Measurements from ENCODE around the gene ZNF524.

DNA sequence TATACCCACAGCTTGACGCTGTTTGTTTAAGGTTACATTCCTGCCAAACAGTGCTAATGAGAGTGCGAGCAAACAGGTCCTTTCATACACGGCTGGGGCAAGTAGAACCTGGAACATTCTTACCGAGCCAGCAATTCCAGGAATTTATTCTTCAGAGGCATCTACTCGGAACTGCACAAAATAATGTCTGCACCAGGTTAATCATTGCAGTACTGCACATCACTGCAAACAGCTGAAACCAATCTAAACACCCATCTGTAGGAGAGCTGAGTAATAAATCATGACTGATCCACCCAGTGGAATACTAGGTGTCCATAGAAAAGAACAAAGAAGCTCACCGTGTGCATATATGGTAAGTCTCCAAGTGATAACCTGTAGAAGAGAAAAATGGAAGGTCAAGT lies 18.3 kb upstream of the ZNF524 start:
- TF ChIP-seq, protein P1, sequence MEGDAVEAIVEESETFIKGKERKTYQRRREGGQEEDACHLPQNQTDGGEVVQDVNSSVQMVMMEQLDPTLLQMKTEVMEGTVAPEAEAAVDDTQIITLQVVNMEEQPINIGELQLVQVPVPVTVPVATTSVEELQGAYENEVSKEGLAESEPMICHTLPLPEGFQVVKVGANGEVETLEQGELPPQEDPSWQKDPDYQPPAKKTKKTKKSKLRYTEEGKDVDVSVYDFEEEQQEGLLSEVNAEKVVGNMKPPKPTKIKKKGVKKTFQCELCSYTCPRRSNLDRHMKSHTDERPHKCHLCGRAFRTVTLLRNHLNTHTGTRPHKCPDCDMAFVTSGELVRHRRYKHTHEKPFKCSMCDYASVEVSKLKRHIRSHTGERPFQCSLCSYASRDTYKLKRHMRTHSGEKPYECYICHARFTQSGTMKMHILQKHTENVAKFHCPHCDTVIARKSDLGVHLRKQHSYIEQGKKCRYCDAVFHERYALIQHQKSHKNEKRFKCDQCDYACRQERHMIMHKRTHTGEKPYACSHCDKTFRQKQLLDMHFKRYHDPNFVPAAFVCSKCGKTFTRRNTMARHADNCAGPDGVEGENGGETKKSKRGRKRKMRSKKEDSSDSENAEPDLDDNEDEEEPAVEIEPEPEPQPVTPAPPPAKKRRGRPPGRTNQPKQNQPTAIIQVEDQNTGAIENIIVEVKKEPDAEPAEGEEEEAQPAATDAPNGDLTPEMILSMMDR (IDR thresholded peaks at IDR 0.05; ENCODE audit: low read length), result no peak
- TF ChIP-seq EZH2phosphoT487 (IDR thresholded peaks at IDR 0.05; ENCODE audit: low read length), result no peak
